Fibroblast of pulmonary artery (primary cell): Measurements from ENCODE around the gene RER1.

Experiments
- DNase-seq: peaks from one replicate; pipeline ENCODE4 v3.0.0-alpha.2; 2010; ENCODE audit warnings: low read depth
- H3K4me3 ChIP-seq: replicated peaks from 2 replicates; pipeline ENCODE4 v1.5.1; 2011; ENCODE audit warnings: low read depth, mild to moderate bottlenecking, control low read depth, low read length, moderate library complexity
- TF ChIP-seq, protein P1 (sequence below): IDR thresholded peaks from 2 replicates; pipeline ENCODE4 v1.5.1; 2011; ENCODE audit warnings: mild to moderate bottlenecking, control low read depth, low read length, inconsistent platforms; ENCODE audit errors: missing control alignments

RER1 gene

DNA sequence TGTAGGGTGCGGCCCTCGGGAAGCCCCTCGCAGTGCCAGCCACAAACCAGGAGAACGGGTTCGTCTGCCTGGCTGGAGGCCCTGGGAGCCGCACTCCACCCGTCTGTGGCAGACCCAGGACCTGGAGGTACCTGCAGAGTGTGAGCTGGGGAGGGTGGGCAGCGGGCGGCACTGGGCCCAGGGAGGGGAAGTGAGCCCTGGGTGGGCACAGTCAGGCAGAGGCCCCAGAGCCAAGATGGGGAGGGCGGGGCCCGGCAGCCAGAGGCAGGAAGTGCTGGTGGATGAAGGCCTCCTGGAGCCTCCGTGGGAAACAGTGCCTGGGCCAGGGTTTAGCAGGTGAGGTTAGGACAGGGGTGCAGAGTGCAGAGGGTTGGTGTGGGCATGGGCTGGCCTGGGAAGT lies 24.8 kb downstream of the RER1 start:
- TF ChIP-seq, protein P1, sequence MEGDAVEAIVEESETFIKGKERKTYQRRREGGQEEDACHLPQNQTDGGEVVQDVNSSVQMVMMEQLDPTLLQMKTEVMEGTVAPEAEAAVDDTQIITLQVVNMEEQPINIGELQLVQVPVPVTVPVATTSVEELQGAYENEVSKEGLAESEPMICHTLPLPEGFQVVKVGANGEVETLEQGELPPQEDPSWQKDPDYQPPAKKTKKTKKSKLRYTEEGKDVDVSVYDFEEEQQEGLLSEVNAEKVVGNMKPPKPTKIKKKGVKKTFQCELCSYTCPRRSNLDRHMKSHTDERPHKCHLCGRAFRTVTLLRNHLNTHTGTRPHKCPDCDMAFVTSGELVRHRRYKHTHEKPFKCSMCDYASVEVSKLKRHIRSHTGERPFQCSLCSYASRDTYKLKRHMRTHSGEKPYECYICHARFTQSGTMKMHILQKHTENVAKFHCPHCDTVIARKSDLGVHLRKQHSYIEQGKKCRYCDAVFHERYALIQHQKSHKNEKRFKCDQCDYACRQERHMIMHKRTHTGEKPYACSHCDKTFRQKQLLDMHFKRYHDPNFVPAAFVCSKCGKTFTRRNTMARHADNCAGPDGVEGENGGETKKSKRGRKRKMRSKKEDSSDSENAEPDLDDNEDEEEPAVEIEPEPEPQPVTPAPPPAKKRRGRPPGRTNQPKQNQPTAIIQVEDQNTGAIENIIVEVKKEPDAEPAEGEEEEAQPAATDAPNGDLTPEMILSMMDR: no peak
- no peak for DNase-seq
- H3K4me3 ChIP-seq: no peak overlapping the region

DNA sequence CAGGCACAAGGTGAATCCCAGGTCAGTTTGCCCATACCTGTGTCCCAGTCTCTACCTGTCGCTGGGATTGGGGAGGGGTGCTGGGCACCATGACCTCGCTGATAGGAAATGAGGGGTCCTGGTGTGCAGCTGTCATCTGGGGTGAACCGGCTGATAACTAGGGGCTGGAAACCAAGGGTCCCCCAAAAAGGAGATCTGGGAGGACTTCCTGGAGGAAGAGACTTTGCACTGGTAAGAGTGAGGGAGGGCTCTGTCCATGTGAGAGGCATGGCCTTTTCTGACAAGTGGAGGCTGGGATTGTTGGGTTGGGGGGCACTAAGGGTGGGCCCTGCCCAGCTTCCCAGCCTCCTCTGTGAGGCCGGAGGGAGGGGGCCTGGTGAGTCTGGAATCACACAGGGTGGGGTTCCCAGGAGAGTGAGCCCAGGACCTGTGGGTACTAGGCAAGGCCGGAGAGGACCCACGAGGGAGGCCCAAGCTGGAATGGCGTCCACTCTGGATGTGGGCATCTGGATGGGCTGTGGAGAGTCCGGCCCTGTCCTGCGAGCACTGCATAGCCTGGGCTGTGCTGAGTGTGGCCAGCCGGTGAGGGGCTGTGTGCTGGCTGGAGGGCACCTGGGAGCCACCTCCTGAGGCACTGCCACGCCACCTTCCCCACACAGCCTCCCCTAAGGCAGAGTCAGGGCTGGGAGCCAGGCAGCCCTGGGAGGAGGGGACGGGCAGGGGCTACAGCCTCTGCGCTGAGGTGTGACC lies 25.6 kb downstream of the RER1 start:
- DNase-seq: no peak
- no peak overlapping the region for H3K4me3 ChIP-seq
- TF ChIP-seq, protein P1: no peak

DNA sequence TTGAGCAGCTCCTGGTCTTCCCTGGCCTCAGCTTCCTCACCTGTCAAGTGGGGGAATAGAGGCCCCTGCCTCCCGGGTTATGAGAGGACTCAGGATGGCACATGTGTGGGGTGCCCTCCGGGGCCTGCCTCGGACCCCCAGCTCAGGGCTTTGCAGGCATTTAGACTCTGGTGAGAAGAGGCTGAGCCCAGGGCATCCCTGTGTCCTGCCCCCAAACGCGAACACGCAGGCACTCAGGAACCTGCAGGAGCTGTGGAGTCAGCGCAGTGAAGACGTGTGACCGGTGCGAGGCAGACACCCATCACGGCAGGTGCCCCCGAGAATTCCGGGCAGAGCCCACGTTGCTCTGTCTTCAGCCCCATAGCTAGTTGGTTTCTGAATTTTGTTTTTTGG lies 26.2 kb downstream of the RER1 start:
- H3K4me3 ChIP-seq: no peak overlapping the region
- TF ChIP-seq, protein P1: no peak
- no peak for DNase-seq

DNA sequence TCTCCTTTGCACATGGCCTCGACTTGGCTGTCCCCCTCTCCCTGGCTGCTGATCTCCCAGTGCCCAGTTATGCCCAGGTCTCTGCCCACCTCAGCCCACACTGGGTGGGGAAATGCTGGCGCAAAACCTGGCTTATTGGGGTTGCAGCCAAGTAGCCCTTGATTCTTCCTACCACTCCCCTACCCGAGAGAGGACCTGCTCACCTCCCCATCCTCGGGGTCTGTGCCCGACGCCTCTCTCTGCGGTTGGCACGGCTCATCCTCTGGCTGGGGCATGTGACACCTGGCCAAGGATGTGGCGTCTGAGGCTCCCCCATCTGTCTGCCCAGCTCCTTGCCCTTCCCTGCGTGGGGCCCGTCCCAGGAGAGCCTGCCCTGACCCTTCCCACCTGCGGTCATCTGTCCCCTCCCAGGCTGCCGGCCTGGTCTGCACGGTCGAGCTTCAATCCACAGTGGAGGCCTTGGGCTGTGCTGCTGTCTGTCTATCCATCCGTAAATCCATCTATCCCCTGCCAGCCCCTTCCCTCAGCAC lies 27.2 kb downstream of the RER1 start:
- TF ChIP-seq, protein P1: no peak
- H3K4me3 ChIP-seq: no peak overlapping the region
- no peak for DNase-seq

DNA sequence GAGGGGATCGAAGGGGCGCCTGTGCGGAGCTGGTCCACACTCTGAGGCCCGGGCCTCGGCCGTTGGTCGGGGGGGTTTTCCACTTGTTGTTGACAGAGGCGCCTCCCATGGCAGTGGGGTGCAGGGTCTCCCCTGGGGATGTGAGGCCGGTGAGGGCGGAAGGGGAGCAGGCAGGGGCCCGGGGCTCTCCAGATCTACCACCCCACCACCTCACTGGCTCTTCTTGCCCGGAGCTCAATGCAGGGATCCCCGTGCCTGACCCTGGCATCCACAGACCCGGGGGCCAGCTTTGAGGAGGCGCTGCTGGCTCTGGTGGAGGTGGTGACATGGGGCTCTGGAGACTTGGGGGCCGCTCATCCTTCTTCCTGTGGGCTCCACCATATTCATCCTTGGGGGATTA lies 27.8 kb downstream of the RER1 start:
- TF ChIP-seq, protein P1: no peak
- DNase-seq: no peak
- no peak overlapping the region for H3K4me3 ChIP-seq

DNA sequence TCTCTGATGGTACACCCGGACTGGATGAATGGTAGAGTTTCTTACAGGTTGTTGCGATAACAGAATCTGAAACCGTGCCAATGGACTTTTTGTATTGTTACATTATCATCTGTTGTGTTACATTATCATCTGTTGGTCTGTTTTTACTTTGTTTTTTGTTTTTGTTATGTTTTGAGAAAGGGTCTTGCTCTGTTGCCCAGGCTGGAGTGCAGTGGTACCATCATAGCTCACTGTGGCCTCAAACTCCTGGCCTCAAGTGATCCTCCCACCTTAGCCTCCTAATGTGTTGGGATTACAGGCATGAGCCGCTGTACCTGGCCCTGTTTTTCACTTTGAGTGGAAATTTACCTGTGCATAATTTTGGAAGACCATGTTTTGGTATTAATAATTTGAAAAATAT lies 30.9 kb downstream of the RER1 start:
- TF ChIP-seq, protein P1: no peak
- no peak for DNase-seq
- H3K4me3 ChIP-seq: no peak overlapping the region

DNA sequence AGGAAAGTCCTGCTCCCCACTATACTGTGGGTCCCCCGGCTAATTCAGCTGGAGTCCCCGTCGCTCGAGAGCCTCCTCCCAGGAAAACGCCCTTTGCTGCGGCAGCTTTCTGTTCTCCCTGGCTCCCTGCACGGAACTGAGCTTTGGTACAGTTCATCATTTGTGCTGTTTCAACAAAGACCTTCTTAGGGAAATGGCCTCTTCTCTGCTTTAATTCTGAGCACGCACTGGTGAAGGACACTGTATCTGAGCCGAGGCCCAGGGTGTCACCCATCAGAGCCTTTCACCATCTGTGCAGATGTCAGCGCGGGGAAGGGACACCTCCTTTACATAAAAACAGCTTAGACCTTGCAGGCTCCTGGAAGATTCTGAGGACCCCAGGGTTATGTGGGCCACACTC lies 34.3 kb downstream of the RER1 start:
- TF ChIP-seq, protein P1: no peak
- no peak for DNase-seq
- H3K4me3 ChIP-seq: no peak overlapping the region
